ENCODE measurements around the gene HOXD8.

The HOXD8 gene

DNA sequence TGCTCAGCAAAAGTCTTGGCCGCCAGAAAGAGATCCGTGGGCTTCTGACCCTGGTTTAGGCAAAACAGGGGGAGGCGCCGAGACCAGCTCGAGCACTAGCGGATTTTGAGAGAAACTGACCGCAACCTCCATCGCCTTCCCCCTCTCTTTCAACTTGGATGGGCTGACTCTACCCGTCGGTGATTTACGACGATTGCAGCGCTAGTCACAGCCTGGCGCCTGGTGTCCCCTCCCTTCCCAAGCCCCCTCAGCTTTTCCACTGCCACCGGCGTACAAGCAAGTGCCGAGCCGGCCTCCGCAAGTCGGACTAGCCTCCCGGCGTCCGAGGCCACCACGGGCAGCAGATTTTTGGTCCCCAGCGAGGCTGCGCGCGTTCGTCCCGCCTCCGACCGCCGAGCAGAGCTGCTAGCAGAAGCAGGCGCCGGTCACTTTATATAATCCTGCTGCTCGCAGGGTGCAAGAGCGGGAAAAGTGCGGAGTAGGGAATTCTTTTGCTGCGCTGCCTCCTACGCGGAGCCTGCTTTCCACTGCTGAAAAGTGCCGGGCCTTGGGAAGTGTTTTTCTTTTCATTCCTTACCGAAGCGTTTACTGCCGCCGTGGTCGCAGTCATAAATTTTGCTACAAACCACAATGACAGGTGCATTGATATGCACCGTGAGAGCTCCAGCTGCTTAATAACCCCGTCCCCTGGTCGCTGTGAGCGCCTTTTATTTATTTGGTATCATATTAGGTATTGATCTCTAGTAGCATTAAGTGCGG, 35.3 kb downstream of the HOXD8 start:
- TF ChIP-seq, protein P1, sequence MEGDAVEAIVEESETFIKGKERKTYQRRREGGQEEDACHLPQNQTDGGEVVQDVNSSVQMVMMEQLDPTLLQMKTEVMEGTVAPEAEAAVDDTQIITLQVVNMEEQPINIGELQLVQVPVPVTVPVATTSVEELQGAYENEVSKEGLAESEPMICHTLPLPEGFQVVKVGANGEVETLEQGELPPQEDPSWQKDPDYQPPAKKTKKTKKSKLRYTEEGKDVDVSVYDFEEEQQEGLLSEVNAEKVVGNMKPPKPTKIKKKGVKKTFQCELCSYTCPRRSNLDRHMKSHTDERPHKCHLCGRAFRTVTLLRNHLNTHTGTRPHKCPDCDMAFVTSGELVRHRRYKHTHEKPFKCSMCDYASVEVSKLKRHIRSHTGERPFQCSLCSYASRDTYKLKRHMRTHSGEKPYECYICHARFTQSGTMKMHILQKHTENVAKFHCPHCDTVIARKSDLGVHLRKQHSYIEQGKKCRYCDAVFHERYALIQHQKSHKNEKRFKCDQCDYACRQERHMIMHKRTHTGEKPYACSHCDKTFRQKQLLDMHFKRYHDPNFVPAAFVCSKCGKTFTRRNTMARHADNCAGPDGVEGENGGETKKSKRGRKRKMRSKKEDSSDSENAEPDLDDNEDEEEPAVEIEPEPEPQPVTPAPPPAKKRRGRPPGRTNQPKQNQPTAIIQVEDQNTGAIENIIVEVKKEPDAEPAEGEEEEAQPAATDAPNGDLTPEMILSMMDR (IDR thresholded peaks at IDR 0.05; ENCODE audit: borderline replicate concordance, control extremely low read depth, extremely low read depth, insufficient read depth, missing control alignments): no peak
- no peak for DNase-seq (ENCODE audit: low spot score)
- in situ Hi-C loops (cut with MboI; ENCODE audit: low sequenced_read_pairs, unreplicated experiment): no loop called here

- TF ChIP-seq, protein P1 (IDR thresholded peaks at IDR 0.05; ENCODE audit: borderline replicate concordance, control extremely low read depth, extremely low read depth, insufficient read depth, missing control alignments): no peak
- in situ Hi-C loops (cut with MboI; ENCODE audit: low sequenced_read_pairs, unreplicated experiment): no loop called here
- DNase-seq (ENCODE audit: low spot score): no peak
Measured at GRCh38 chr2:176165370-176166050, 36.0 kb downstream of the HOXD8 start.

GRCh38 chr2:176166272-176166671, 36.8 kb downstream of the HOXD8 start:
- DNase-seq (ENCODE audit: low spot score): no peak
- in situ Hi-C loops (cut with MboI; ENCODE audit: low sequenced_read_pairs, unreplicated experiment): no loop called here
- TF ChIP-seq, protein P1 (IDR thresholded peaks at IDR 0.05; ENCODE audit: borderline replicate concordance, control extremely low read depth, extremely low read depth, insufficient read depth, missing control alignments): no peak

DNA sequence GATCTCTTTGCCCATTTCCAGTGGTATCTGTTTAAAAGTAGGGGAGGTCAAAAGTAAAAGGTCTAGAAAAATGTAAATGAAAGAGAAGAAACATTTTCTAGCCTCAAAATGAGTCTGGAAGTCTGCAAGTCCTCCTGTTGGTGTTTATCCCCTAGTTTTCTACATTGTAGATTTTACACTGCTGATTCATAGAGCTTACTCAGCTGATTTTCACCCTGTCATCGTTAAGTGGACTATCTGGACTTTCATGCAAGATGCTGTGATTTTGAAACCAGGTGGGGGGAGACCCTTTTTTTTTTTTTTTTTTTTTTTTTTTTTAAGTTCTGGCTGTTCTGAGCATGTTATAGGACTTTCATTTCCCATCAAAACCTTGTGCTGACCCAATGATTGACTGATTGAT, 37.9 kb downstream of the HOXD8 start:
- TF ChIP-seq, protein P1 (IDR thresholded peaks at IDR 0.05; ENCODE audit: borderline replicate concordance, control extremely low read depth, extremely low read depth, insufficient read depth, missing control alignments): no peak

GRCh38 chr2:176169181-176169580, 39.7 kb downstream of the HOXD8 start:
- TF ChIP-seq, protein P1 (IDR thresholded peaks at IDR 0.05; ENCODE audit: borderline replicate concordance, control extremely low read depth, extremely low read depth, insufficient read depth, missing control alignments): no peak
- DNase-seq (ENCODE audit: low spot score): no peak
- in situ Hi-C loops (cut with MboI; ENCODE audit: low sequenced_read_pairs, unreplicated experiment): no loop called here

More for the DNA sequence above, 37.9 kb downstream of the HOXD8 start:
- in situ Hi-C loops (cut with MboI; ENCODE audit: low sequenced_read_pairs, unreplicated experiment): no loop called here
- DNase-seq (ENCODE audit: low spot score): no peak

DNA sequence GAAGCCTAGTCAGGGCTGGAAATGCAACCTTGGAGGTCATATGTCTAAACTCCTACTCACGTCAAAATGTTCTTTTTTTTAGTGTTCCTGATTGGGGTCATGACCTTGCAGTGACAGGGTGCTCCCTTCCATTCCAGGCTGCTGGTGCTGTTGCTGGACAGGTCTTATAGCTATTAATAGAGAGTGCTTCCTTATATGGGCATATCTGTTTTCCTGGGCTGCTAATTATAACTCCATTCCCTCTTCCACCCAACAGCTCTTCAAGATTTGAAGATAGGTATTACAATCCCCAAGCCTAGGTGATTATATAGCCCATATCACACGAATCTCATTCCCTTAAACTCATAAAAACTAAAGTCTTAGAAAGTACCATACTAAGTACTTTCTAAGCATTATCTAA, 40.2 kb downstream of the HOXD8 start:
- TF ChIP-seq, protein P1 (IDR thresholded peaks at IDR 0.05; ENCODE audit: borderline replicate concordance, control extremely low read depth, extremely low read depth, insufficient read depth, missing control alignments): no peak
- in situ Hi-C loops (cut with MboI; ENCODE audit: low sequenced_read_pairs, unreplicated experiment): no loop called here
- DNase-seq (ENCODE audit: low spot score): no peak
